Keratinocyte (primary cell): ENCODE measurements around the gene NLGN4Y. TPM values are rescaled to one million over a fixed set of nuclear protein-coding genes. Genes with fewer than 3 reads are reported as not detected.

ENCODE experiments used
- DNase-seq: peaks from one replicate; pipeline ENCODE4 v3.0.0-alpha.2; 2011; ENCODE audit warnings: low read depth, missing footprints, low spot score
- FAIRE-seq: peaks from 2 replicates; lab custom pipeline; 2011; peaks lifted over from hg19 to GRCh38; lab: Jason Lieb, UNC
- H2AFZ ChIP-seq: 2 replicates; pipeline ENCODE4 v1.6.0; 2012; ENCODE audit warnings: low read length, control low read depth, inconsistent platforms; ENCODE audit not compliant: control insufficient read depth
- H3K27ac ChIP-seq: 2 replicates; pipeline ENCODE4 v1.5.1; 2011; ENCODE audit warnings: low read length; ENCODE audit not compliant: control insufficient read depth, insufficient read depth
- H3K27me3 ChIP-seq: 3 replicates; pipeline ENCODE4 v1.6.0; 2011; ENCODE audit warnings: low read length; ENCODE audit not compliant: control insufficient read depth, insufficient read depth; ENCODE audit errors: extremely low read depth
- H3K36me3 ChIP-seq, 2 experiments: 2 replicates in 1 of 2; 3 replicates in 1 of 2; pipeline ENCODE4 v1.5.1; 2011; ENCODE audit warnings: low read length in 2 of 2, mild to moderate bottlenecking in 1 of 2; ENCODE audit not compliant: control insufficient read depth in 2 of 2, insufficient read depth in 2 of 2; ENCODE audit errors: extremely low read depth in 1 of 2
- H3K4me1 ChIP-seq: 3 replicates; pipeline ENCODE4 v1.5.1; 2011; ENCODE audit warnings: low read length; ENCODE audit not compliant: control insufficient read depth, insufficient read depth; ENCODE audit errors: extremely low read depth
- H3K4me2 ChIP-seq: 3 replicates; pipeline ENCODE4 v1.6.0; 2011; ENCODE audit warnings: low read depth, low read length; ENCODE audit not compliant: control insufficient read depth, insufficient read depth; ENCODE audit errors: extremely low read depth
- H3K4me3 ChIP-seq, 3 experiments: fragments of 200-600 bp in 1 of 3; sonication (generic) in 1 of 3; 2 replicates in 2 of 3; 3 replicates in 1 of 3; pipeline ENCODE4 v1.5.1; 2011 to 2016; ENCODE audit warnings: low read length in 3 of 3, mild to moderate bottlenecking in 3 of 3, control low read depth in 2 of 3, inconsistent platforms in 1 of 3, low read depth in 1 of 3, mixed read lengths in 1 of 3, mixed run types in 1 of 3, moderate library complexity in 1 of 3; ENCODE audit not compliant: control insufficient read depth in 2 of 3, insufficient read depth in 2 of 3; ENCODE audit errors: extremely low read depth in 1 of 3
- H3K79me2 ChIP-seq: 2 replicates; pipeline ENCODE4 v1.6.0; 2012; ENCODE audit warnings: low read length; ENCODE audit not compliant: control insufficient read depth, insufficient read depth
- H3K9ac ChIP-seq: 3 replicates; pipeline ENCODE4 v1.6.0; 2011; ENCODE audit warnings: low read length; ENCODE audit not compliant: control insufficient read depth, insufficient read depth; ENCODE audit errors: extremely low read depth
- H3K9me1 ChIP-seq: 3 replicates; pipeline ENCODE4 v1.6.0; 2011; ENCODE audit warnings: low read length; ENCODE audit not compliant: control insufficient read depth, insufficient read depth; ENCODE audit errors: extremely low read depth
- H3K9me3 ChIP-seq: 2 replicates; pipeline ENCODE4 v1.5.1; 2012; ENCODE audit warnings: low read depth, low read length; ENCODE audit not compliant: control insufficient read depth
- H4K20me1 ChIP-seq: 3 replicates; pipeline ENCODE4 v1.6.0; 2011; ENCODE audit warnings: low read length; ENCODE audit not compliant: control insufficient read depth, insufficient read depth; ENCODE audit errors: extremely low read depth
- CTCF ChIP-seq, 3 experiments: IDR thresholded peaks in 1 of 3; conservative IDR thresholded peaks in 1 of 3; optimal IDR thresholded peaks in 1 of 3; 2 replicates in 2 of 3; 3 replicates in 1 of 3; pipeline versions ENCODE3 to v1.5.1; 2011; ENCODE audit warnings: low read length in 3 of 3, mild to moderate bottlenecking in 3 of 3, moderate library complexity in 2 of 3, control low read depth in 1 of 3, inconsistent platforms in 1 of 3; ENCODE audit not compliant: insufficient read depth in 2 of 3; ENCODE audit errors: extremely low read depth in 1 of 3
- EZH2 ChIP-seq: IDR thresholded peaks from one replicate; pipeline ENCODE4 v1.6.1; 2012; ENCODE audit warnings: inconsistent platforms, mild to moderate bottlenecking, low read length, moderate library complexity
- dilution Hi-C: fragments of 300-500 bp; cut with MboI; formaldehyde crosslinking; loops from one replicate; pipeline ENCODE4 v1.7.0; 2020; ENCODE audit warnings: low sequenced_read_pairs; ENCODE audit not compliant: extremely low pct_ligation_motif_present
- polyA plus RNA-seq, 5 experiments: library from polyadenylated mRNA; depleted of rRNA in 3 of 5; stranded (reverse) in 3 of 5; stranded (forward) in 1 of 5; unstranded in 1 of 5; fragments of >200 nt; gene quantifications; 1 replicate in 1 of 5; 2 replicates in 3 of 5; 3 replicates in 1 of 5; pipeline versions ENCODE4 v1.2.1 to v1.2.3, GENCODE V29; 2011 to 2012; ENCODE audit warnings: missing spikeins in 2 of 5, low read depth in 1 of 5, low replicate concordance in 1 of 5

Gene NLGN4Y
- polyA plus RNA-seq, 1 donor (not counting 4 experiments of a cell fraction or from before 2014, with no cell fraction given), result not detected

GRCh38 chrY:14490226-14490625, 34.1 kb upstream of the NLGN4Y start:
- Histone ChIP-seq H2AFZ (no peak overlapping the region), H4K20me1 (no peaks in the 10 kb centered on the region), H3K9me1 (no peaks in the 10 kb centered on the region), H3K36me3 (no peaks in the 10 kb centered on the region), H3K4me3 (no peak overlapping the region), H3K4me2 (no peak overlapping the region), H3K9me3 (no peaks in the 10 kb centered on the region), H3K79me2 (no peaks in the 10 kb centered on the region), H3K27ac (no peak overlapping the region), H3K9ac (no peak overlapping the region), H3K4me1 (no peaks in the 10 kb centered on the region), H3K27me3 (no peaks in the 10 kb centered on the region)
- DNase-seq (no peak), FAIRE-seq (no peak)
- TF ChIP-seq CTCF (optimal IDR thresholded peaks at IDR 0.05 in 1 of 3, IDR thresholded peaks at IDR 0.05 in 1 of 3, conservative IDR thresholded peaks at IDR 0.05 in 1 of 3; ENCODE audit: extremely low read depth in 1 of 3, insufficient read depth in 2 of 3, low read length in 3 of 3) (no peak), EZH2 (no peak)
- dilution Hi-C loops, result no loop called here

- Histone ChIP-seq H4K20me1 (no peaks in the 10 kb centered on the region), H3K4me2 (no peak overlapping the region), H2AFZ (no peak overlapping the region), H3K9ac (no peak overlapping the region), H3K9me3 (no peaks in the 10 kb centered on the region), H3K4me3 (no peak overlapping the region), H3K79me2 (no peaks in the 10 kb centered on the region), H3K9me1 (no peaks in the 10 kb centered on the region), H3K4me1 (no peaks in the 10 kb centered on the region), H3K36me3 (no peaks in the 10 kb centered on the region), H3K27ac (no peak overlapping the region), H3K27me3 (no peaks in the 10 kb centered on the region)
- FAIRE-seq (no peak), DNase-seq (no peak)
- dilution Hi-C loops, result no loop called here
- no peak for TF ChIP-seq EZH2
- TF ChIP-seq CTCF (optimal IDR thresholded peaks at IDR 0.05 in 1 of 3, IDR thresholded peaks at IDR 0.05 in 1 of 3, conservative IDR thresholded peaks at IDR 0.05 in 1 of 3; ENCODE audit: extremely low read depth in 1 of 3, insufficient read depth in 2 of 3, low read length in 3 of 3), result no peak
Measured at GRCh38 chrY:14498071-14498470, 26.3 kb upstream of the NLGN4Y start.
